Stimulated activated naive B cell treated with anti-CD40 and anti-IgM and Interleukin-4, amounts not matched to agents 10 μg/mL and 1 μg/mL and 100 μg/mL, for 72 hours (primary cell): Measurements from ENCODE around the gene NUDT12.

Experiments
- ATAC-seq, 2 donors: fragments of 150-1000 bp; cut with Tn5 transposase; replicated peaks; 2 replicates each; pipeline ENCODE4 v1.10.0; 2021; ENCODE audit warnings: moderate library complexity in 1 of 2
- DNase-seq: peaks from one replicate; pipeline ENCODE4 v3.0.0; 2021
- H3K27ac Mint-ChIP-seq: one replicate; pipeline ENCODE4 v1.8.0; 2022; ENCODE audit warnings: mild to moderate bottlenecking, mixed read lengths
- H3K27me3 Mint-ChIP-seq, 2 donors: one replicate each; pipeline ENCODE4 v1.8.0; 2022; ENCODE audit warnings: mixed read lengths in 2 of 2
- H3K36me3 Mint-ChIP-seq, 2 donors: one replicate each; pipeline ENCODE4 v1.8.0; 2022; ENCODE audit warnings: mixed read lengths in 2 of 2, mild to moderate bottlenecking in 1 of 2
- H3K4me1 Mint-ChIP-seq, 2 donors: one replicate each; pipeline ENCODE4 v1.8.0; 2022; ENCODE audit warnings: mixed read lengths in 2 of 2, mild to moderate bottlenecking in 1 of 2
- H3K4me3 Mint-ChIP-seq, 2 donors: one replicate each; pipeline ENCODE4 v1.8.0; 2022; ENCODE audit warnings: mild to moderate bottlenecking in 2 of 2, mixed read lengths in 2 of 2, moderate library complexity in 1 of 2
- H3K9me3 Mint-ChIP-seq, 2 donors: one replicate each; pipeline ENCODE4 v1.8.0; 2022; ENCODE audit warnings: mixed read lengths in 2 of 2, mild to moderate bottlenecking in 1 of 2

The NUDT12 gene

DNA sequence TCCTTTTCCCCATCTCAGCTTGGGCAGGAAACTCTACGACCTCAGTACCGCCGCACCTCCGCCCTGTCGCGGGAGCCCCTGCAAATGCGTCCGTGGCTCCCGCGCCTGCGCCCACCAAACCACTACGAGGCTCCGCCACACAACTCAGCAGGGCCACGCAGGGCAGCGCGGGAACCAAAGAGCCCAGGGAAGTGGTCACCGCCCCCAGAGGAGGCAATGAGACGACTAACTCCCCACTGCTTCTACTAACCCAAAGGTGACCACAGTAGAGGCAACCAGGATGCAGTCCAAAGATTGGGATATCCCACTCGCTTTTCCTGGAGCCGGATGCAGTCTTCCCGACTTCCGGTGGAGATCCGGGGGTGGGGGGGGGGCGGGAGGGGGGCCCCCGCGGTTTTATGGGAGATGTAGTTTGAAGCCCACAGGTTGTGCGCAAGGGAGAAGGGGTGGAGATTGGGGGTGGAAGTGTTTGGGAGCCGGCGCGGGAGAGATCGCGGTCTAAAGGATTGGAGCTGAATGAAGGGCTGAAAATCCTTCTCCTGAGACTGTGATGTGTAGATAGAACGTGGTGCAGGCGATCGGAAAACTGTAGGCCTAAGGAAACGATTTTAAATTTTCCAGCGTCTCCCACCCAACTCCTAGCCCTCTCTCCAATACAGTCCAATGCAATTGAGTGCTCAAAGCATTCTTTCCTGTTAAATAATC is at the start of gene NUDT12:
Gene NUDT12 (minus strand): TSS at position 337 of the 705 bp plus-strand sequence. CDS start 2,541 bp downstream, outside the sequence.
- H3K27ac Mint-ChIP-seq, result peak within 1 kb of the TSS; percentile 89
- peaks cover 2 to 3% of the 10 kb centered on the region in 2 donors for H3K36me3 Mint-ChIP-seq
- DNase-seq (peak; percentile 74), ATAC-seq (peak; percentile 98 to 99)
- H3K27me3 Mint-ChIP-seq, result peaks cover 0 to 6% of the 10 kb centered on the region in 2 donors
- peak within 1 kb of the TSS; percentile 91 to 97 for H3K4me3 Mint-ChIP-seq
- H3K9me3 Mint-ChIP-seq, result no peaks in the 10 kb centered on the region
- peaks cover 6 to 18% of the 10 kb centered on the region in 2 donors for H3K4me1 Mint-ChIP-seq

DNA sequence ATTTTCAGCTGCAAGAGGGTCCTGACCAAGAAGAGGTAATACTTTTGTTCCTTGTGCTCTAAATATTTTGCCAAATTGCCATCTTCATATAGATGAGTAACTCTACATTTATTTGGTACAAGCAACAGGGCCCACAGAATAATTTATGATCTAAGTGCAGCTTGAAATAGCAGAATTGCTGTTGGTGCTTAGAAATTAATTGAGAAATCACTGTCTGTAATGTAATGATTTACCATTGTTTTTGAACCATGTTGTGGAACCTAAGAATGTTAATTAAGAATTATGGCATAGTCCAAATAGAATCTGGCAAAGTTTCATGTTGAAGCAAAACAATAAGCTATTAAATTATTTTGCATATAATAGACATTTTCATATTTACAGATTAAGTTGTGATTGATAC is 44.8 kb upstream of the NUDT12 start:
- Mint-ChIP-seq H3K4me1 (no peaks in the 10 kb centered on the region), H3K27me3 (no peaks in the 10 kb centered on the region), H3K36me3 (no peaks in the 10 kb centered on the region), H3K4me3 (no peak overlapping the region), H3K9me3 (no peaks in the 10 kb centered on the region), H3K27ac (no peak overlapping the region)
- DNase-seq (no peak), ATAC-seq (no peak)

DNA sequence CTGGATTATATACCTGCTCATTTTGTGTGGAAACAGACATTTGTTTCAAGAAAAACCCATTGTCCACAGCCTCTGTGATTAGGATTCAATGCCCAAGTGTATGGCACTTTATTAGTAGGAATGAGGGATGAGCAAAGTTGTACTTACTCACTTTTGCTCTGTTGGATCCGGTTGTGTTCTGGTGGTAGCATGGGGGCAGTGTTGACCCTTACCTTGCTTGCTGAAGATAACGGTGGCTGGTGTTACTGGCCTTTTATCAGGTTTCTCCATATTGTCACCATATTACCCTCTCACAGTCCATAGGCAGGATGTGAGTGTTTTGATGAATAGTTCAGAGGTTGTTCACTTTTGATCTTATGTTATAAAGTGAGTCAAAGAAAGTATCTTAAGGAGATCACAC is 42.7 kb upstream of the NUDT12 start:
- Mint-ChIP-seq H3K36me3 (no peaks in the 10 kb centered on the region), H3K9me3 (no peaks in the 10 kb centered on the region), H3K4me1 (no peaks in the 10 kb centered on the region), H3K4me3 (no peak overlapping the region), H3K27ac (no peak overlapping the region), H3K27me3 (no peaks in the 10 kb centered on the region)
- no peak for ATAC-seq
- DNase-seq, result no peak

DNA sequence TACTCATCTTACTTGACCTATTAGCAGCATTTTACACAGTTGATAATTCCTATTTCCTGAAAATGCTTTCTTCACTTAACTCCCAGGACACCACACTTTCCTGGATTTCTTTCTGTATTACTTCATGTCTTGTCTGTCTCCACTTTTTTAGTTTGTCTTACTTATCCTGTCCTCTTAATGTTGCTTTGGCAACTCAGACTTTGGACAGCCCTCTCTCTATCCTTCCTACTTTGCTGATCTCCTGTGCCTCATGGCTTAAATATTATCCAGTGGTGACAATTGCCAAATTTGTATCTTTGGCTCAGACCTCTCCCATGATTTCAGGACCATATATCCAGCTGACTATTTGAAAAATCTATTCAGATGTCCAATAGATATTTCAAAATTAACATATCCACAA is 39.8 kb upstream of the NUDT12 start:
- Mint-ChIP-seq H3K36me3 (no peaks in the 10 kb centered on the region), H3K27me3 (no peaks in the 10 kb centered on the region), H3K4me3 (no peak overlapping the region), H3K27ac (no peak overlapping the region), H3K9me3 (no peaks in the 10 kb centered on the region), H3K4me1 (no peaks in the 10 kb centered on the region)
- no peak for DNase-seq
- no peak for ATAC-seq

DNA sequence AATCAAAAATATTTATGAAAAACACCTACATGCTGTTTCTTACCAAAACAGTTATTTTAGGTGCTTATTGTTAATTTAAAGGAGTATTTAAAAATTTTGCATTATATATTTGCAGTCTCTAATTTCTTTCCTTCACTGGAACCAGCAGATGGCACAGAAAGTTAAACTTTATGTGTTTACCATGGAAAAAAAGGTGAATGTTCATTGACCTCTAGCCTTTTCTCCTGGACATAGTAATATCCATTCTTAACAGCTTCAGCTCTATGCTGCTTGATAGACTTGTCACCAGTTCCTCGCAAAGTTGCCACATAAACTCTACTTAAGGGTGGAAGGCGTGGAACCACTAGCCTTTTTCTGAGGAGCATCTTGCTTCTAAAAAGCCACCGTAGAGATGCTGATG is 38.7 kb upstream of the NUDT12 start:
- no peaks in the 10 kb centered on the region for H3K27me3 Mint-ChIP-seq
- H3K36me3 Mint-ChIP-seq, result no peaks in the 10 kb centered on the region
- no peaks in the 10 kb centered on the region for H3K9me3 Mint-ChIP-seq
- DNase-seq (no peak), ATAC-seq (no peak)
- H3K4me1 Mint-ChIP-seq, result no peaks in the 10 kb centered on the region
- H3K4me3 Mint-ChIP-seq, result no peak overlapping the region
- H3K27ac Mint-ChIP-seq, result no peak overlapping the region

DNA sequence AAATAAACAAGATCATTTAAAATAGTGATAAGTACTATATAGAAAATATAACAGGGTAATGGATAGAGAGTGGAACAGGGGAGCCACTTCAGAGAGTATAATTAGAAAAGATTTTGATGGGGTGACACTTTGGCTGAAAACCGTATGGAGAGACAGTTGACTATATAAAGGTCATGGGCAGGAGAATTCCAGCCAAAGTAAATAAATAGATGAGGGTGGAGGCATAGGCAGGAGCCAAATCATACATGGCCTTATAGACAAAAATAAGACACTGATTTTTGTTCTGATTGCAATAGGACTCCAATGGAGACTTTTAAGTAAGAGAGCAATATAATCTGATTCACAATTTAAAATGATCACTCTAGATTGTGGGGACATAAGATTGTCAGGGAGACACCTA is 37.5 kb upstream of the NUDT12 start:
- peaks cover 0 to 7% of the 10 kb centered on the region in 2 donors for H3K27me3 Mint-ChIP-seq
- H3K4me1 Mint-ChIP-seq, result no peaks in the 10 kb centered on the region
- no peak overlapping the region for H3K4me3 Mint-ChIP-seq
- H3K9me3 Mint-ChIP-seq, result no peaks in the 10 kb centered on the region
- H3K36me3 Mint-ChIP-seq, result no peaks in the 10 kb centered on the region
- ATAC-seq (no peak), DNase-seq (no peak)
- H3K27ac Mint-ChIP-seq, result no peak overlapping the region

DNA sequence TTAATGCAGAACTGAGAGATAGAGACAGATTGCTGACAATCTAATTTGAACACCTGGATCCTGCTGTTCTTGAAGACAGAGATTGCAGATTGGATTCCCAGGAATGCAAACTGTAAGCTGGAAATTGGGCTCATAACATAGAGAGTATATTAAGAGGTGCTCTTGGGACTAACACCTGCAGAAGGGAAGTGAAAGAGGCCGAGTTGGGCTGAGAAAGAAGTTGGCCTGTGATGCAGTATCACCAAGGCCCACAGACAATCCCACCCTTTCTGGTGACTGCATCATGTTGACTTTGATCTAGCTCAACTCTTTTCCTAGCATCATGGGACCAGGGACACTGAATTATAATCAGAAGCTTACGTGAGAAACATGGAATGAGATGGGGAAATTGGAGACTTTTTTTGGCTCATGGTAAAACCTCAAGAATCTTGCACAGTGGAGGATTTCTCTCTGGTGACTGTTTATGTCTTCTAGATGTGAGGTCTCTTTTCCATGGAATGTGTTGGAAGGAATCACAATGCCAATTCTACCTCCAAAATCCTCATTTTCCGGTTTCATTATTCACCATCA is 36.5 kb upstream of the NUDT12 start:
- Mint-ChIP-seq H3K36me3 (no peaks in the 10 kb centered on the region), H3K27me3 (peaks cover 4 to 7% of the 10 kb centered on the region in 2 donors), H3K9me3 (no peaks in the 10 kb centered on the region), H3K27ac (no peak overlapping the region), H3K4me1 (no peaks in the 10 kb centered on the region), H3K4me3 (no peak overlapping the region)
- ATAC-seq, result no peak
- DNase-seq, result no peak

DNA sequence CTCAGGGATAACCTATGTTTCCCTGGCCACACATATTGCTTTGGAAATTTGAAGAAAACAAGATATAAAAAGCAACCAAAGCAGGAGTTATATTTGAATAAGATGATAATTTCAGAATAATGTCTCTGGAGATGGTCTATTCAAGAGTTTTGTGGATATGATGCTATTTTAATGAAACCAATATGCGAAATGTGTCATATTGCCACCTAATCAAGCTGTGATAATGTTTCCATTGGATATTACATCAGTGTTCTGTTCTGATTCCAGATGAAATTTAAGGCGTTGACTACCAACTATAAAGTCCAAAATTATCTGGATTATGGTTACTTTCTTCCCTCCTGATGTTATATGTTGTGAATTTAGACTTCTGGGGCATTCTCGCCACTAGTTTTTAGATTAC is 27.6 kb upstream of the NUDT12 start:
- DNase-seq (no peak), ATAC-seq (no peak)

DNA sequence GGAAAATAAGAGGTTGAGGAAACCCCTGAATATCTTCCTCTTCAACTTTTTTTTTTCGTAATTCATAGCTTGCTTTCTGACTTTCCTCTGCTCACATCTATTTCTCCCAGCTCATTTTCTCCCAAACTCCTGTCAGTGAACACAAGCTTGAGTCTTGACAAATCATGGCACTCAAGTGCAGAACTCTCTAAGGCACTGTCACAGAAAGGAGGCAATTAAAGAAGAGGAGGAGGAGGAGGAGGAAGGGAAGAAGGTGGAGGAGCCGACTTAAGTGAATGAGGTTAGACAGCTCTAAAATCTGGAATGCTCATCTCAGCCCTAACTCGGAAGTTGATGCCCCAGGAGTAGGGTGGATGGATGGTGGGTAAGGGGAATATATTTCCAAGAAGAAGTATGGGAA is 27.2 kb upstream of the NUDT12 start:
- Mint-ChIP-seq H3K27ac (no peak overlapping the region), H3K27me3 (peaks cover 0 to 9% of the 10 kb centered on the region in 2 donors), H3K4me3 (no peak overlapping the region), H3K36me3 (no peaks in the 10 kb centered on the region), H3K4me1 (no peaks in the 10 kb centered on the region), H3K9me3 (no peaks in the 10 kb centered on the region)
- DNase-seq (no peak), ATAC-seq (no peak)

More for the DNA sequence above, 27.6 kb upstream of the NUDT12 start:
- Mint-ChIP-seq H3K4me3 (no peak overlapping the region), H3K27ac (no peak overlapping the region), H3K36me3 (no peaks in the 10 kb centered on the region), H3K4me1 (no peaks in the 10 kb centered on the region), H3K9me3 (no peaks in the 10 kb centered on the region), H3K27me3 (peaks cover under 1 to 5% of the 10 kb centered on the region in 2 donors)

DNA sequence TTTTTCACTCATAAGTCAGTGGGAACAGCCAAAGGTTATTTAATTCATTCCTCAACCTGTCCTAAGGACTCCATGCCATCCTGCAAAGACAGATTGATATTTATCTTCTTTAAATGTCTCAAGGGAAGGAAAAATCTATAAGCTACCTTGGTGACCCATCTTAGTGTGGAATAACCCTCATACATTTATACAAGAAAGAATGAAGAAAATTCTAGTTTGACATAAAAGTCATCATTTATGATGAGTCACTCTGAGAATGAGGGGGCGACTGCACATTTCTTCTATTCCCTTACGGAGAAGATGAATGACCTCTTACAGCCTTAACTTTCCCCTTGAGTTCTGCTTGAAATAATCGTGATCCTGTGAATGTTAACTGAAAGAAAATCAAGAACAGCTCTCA is 26.8 kb upstream of the NUDT12 start:
- Mint-ChIP-seq H3K27ac (no peak overlapping the region), H3K4me3 (no peak overlapping the region), H3K9me3 (no peaks in the 10 kb centered on the region), H3K36me3 (no peaks in the 10 kb centered on the region), H3K27me3 (peaks cover 0 to 7% of the 10 kb centered on the region in 2 donors), H3K4me1 (no peaks in the 10 kb centered on the region)
- ATAC-seq, result no peak
- no peak for DNase-seq

DNA sequence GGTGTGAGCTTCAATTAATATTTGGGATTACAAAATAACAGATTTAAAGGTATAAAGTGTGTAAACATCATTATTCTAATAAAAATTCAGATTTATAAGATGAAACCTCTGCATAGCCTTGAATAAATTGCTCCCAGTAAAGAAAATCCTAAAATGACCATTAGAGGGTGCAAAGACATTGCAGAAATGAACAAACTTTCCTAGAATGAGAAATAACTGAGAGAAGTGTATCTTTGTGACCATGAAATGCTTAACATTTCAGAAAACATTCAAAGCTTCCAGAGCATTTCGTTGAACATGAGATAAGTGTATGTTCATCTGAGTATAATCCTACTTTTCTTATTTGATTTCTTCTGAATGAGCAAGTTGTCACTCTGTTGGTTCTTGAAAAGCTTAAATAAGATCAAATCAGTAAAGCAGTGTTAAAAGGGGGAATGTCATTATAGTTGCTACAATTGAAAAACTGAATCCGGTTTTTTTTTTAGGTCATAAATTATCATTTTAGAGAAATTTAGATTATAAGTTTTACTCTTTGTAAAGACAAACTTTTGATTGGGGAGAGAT is 24.7 kb upstream of the NUDT12 start:
- H3K36me3 Mint-ChIP-seq, result no peaks in the 10 kb centered on the region
- no peaks in the 10 kb centered on the region for H3K4me1 Mint-ChIP-seq
- H3K9me3 Mint-ChIP-seq, result no peaks in the 10 kb centered on the region
- H3K27me3 Mint-ChIP-seq, result peaks cover under 1 to 4% of the 10 kb centered on the region in 2 donors
- no peak for DNase-seq
- H3K27ac Mint-ChIP-seq, result no peak overlapping the region
- H3K4me3 Mint-ChIP-seq, result no peak overlapping the region
- no peak for ATAC-seq

DNA sequence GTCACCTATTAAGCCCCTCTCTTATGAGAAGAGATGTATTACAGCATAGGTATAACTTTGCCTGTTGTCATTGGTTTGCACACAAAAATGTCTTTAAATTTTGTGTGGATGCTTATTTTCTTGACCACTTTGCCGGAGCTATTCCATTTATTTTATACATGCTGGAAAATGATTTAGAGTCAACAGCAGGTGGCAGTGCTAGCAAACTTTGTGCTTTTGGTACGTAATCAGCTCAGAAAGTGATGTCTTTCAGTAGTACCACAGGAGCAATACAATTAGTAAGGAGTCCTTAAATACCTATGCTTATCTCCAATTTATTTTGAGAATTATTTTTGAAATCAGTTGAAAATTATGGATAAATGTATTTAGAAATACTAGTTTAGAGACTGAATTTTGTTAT is 19.8 kb upstream of the NUDT12 start:
- H3K27ac Mint-ChIP-seq, result no peak overlapping the region
- ATAC-seq (no peak), DNase-seq (no peak)
- no peaks in the 10 kb centered on the region for H3K9me3 Mint-ChIP-seq
- H3K4me1 Mint-ChIP-seq, result no peaks in the 10 kb centered on the region
- H3K27me3 Mint-ChIP-seq, result peaks cover 5 to 9% of the 10 kb centered on the region in 2 donors
- H3K4me3 Mint-ChIP-seq, result no peak overlapping the region
- H3K36me3 Mint-ChIP-seq, result no peaks in the 10 kb centered on the region

DNA sequence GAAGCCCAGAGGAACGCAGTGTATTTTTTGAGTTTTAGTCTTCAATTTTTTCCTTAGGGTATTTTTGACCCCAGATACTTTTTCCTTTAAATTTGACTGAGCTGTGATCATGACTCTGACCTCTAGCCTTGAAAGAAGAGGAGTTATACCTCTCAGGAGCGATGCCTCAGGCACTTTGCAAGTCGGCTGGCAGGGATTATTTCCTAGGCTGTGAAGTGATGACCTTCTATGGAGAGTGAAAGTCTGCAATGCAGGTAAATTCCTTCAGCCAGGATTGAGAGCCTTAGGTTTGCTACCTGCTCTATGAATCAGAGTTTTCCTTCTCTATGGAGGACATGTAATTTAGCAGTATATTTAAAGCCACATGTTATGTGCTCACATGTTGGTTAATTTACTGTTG is 10.8 kb upstream of the NUDT12 start:
- Mint-ChIP-seq H3K4me3 (no peak overlapping the region), H3K36me3 (no peaks in the 10 kb centered on the region), H3K27ac (no peak overlapping the region), H3K9me3 (no peaks in the 10 kb centered on the region), H3K27me3 (peaks cover 0 to 22% of the 10 kb centered on the region in 2 donors), H3K4me1 (no peaks in the 10 kb centered on the region)
- no peak for ATAC-seq
- DNase-seq, result no peak

DNA sequence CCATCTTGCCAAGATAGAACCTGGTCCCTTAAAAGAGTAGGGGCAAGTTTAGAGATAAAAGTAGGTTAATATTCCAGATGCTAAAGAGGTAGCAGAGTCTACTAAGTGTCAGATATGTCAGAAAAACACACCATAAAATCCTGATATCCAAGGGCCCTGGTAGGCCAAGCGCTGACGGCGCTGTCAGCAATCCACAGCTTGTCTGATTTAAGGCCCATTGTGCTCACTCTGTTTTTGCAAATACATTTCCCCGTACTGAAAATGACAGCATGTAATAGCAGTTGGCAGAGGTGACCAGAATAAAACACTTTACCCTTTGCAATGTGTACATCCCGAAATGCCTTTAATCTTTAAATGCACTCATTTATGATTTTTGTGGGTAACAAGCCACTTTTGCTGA is 9.9 kb upstream of the NUDT12 start:
- H3K27ac Mint-ChIP-seq, result no peak overlapping the region
- DNase-seq (no peak), ATAC-seq (no peak)
- no peaks in the 10 kb centered on the region for H3K36me3 Mint-ChIP-seq
- no peaks in the 10 kb centered on the region for H3K4me1 Mint-ChIP-seq
- H3K9me3 Mint-ChIP-seq, result no peaks in the 10 kb centered on the region
- H3K27me3 Mint-ChIP-seq, result peaks cover 0 to 22% of the 10 kb centered on the region in 2 donors
- H3K4me3 Mint-ChIP-seq, result no peak overlapping the region

DNA sequence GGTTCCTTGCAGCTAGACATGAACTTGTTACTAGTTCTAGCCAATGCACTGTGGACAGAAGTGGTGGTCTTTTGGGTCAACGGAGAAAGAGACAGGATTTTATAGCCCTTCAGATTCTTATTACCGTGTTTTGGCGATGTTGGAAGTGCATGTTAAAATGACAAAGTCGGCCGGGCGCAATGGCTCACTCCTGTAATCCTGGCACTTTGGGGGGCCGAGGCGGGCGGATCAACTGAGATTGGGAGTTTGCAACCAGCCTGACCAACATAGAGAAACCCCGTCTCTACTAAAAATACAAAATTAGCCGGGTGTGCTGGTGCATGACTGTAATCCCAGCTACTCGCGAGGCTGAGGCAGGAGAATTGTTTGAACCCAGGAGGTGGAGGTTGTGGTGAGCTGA is 9.1 kb upstream of the NUDT12 start:
- H3K27ac Mint-ChIP-seq, result no peak overlapping the region
- no peaks in the 10 kb centered on the region for H3K9me3 Mint-ChIP-seq
- no peaks in the 10 kb centered on the region for H3K36me3 Mint-ChIP-seq

More for the DNA sequence above, 9.1 kb upstream of the NUDT12 start:
- Mint-ChIP-seq H3K27me3 (peaks cover 0 to 28% of the 10 kb centered on the region in 2 donors), H3K4me1 (no peaks in the 10 kb centered on the region), H3K4me3 (no peak overlapping the region)
- no peak for ATAC-seq
- DNase-seq, result no peak
